HCT116 (cell line): ENCODE results near the gene BCL11B. TPM values are rescaled to one million over a fixed set of nuclear protein-coding genes. Genes with fewer than 3 reads are reported as not detected.

ENCODE experiments used
- ATAC-seq: fragments of 200-7000 bp; cut with Tn5 transposase; 2 replicates; pipeline ENCODE4 v1.9.1; 2020; ENCODE audit warnings: mild to moderate bottlenecking, moderate library complexity
- BruUV-seq: library from RNA; stranded (reverse); fragments of 400-500 nt; replicated peaks from 2 replicates; lab custom pipeline; 2021; lab: Mats Ljungman, UMichigan
- CTCF ChIA-PET: fragments of 300-600 bp; sonication (Branson Sonifier 250); formaldehyde crosslinking; loops from one replicate; lab custom pipeline; 2021; ENCODE audit warnings: antibody characterized with exemption; lab: Charles Lee
- POLR2A ChIA-PET: fragments of 300-600, 350-600 bp; sonication (Branson Sonifier 250); formaldehyde crosslinking; loops from one replicate; lab custom pipeline; 2021; ENCODE audit warnings: antibody characterized with exemption; lab: Charles Lee
- RAD21 ChIA-PET, 2 experiments: fragments of 300-600 bp; sonication (Branson Sonifier 250); formaldehyde crosslinking; loops; one replicate each; lab custom pipeline; 2023; ENCODE audit warnings: low total read pairs in 2 of 2; ENCODE audit not compliant: uncharacterized antibody in 2 of 2, unreplicated experiment in 2 of 2, low non-redundant PET in 1 of 2; lab: Charles Lee
- DNase-seq: peaks from one replicate; pipeline ENCODE4 v3.0.0-alpha.2; 2010; ENCODE audit warnings: low read depth, low spot score
- H2AFZ ChIP-seq: fragments of 200-600 bp; shearing (Covaris generic), sonication (generic); 2 replicates; pipeline ENCODE4 v1.6.1; 2017; ENCODE audit warnings: low read depth, mixed run types, mixed read lengths, antibody characterized with exemption, low read length; ENCODE audit not compliant: poor library complexity, severe bottlenecking
- H3K27ac ChIP-seq: 2 replicates; pipeline ENCODE4 v1.5.1; 2012; ENCODE audit warnings: low read depth, low read length
- H3K27me3 ChIP-seq: fragments of 200-600 bp; sonication (generic); 2 replicates; pipeline ENCODE4 v1.6.1; 2016; ENCODE audit warnings: mixed run types, low read length, mixed read lengths; ENCODE audit not compliant: insufficient read depth
- H3K36me3 ChIP-seq, 2 experiments: fragments of 200-500 bp in 1 of 2; fragments of 200-600 bp in 1 of 2; sonication (Bioruptor generic) in 1 of 2; sonication (generic) in 1 of 2; 2 replicates each; pipeline versions ENCODE4 v1.5.1 to v1.6.1; 2014 to 2016; ENCODE audit warnings: low read length in 2 of 2, inconsistent platforms in 1 of 2, mixed read lengths in 1 of 2, mixed run types in 1 of 2; ENCODE audit not compliant: insufficient read depth in 2 of 2, control insufficient read depth in 1 of 2
- H3K4me1 ChIP-seq, 2 experiments: fragments of 200-600 bp in 1 of 2; sonication (generic) in 1 of 2; 2 replicates each; pipeline versions ENCODE4 v1.5.1 to v1.6.1; 2012 to 2017; ENCODE audit warnings: low read length in 2 of 2, inconsistent platforms in 1 of 2, mild to moderate bottlenecking in 1 of 2, mixed read lengths in 1 of 2, mixed run types in 1 of 2, moderate library complexity in 1 of 2; ENCODE audit not compliant: insufficient read depth in 2 of 2, control insufficient read depth in 1 of 2
- H3K4me2 ChIP-seq: fragments of 200-600 bp; sonication (generic); 2 replicates; pipeline ENCODE4 v1.6.1; 2017; ENCODE audit warnings: mixed run types, low read length, mixed read lengths
- H3K4me3 ChIP-seq, 2 experiments: fragments of 200-600 bp in 1 of 2; sonication (generic) in 1 of 2; replicated peaks in 1 of 2; 2 replicates each; pipeline ENCODE4 v1.5.1; 2011 to 2016; ENCODE audit warnings: low read length in 2 of 2, control low read depth in 1 of 2, low read depth in 1 of 2, mild to moderate bottlenecking in 1 of 2, mixed read lengths in 1 of 2, mixed run types in 1 of 2
- H3K79me2 ChIP-seq: fragments of 200-600 bp; sonication (generic); 2 replicates; pipeline ENCODE4 v1.6.1; 2017; ENCODE audit warnings: mild to moderate bottlenecking, mixed run types, low read length, moderate library complexity, mixed read lengths; ENCODE audit not compliant: insufficient read depth
- H3K9ac ChIP-seq: fragments of 200-600 bp; sonication (generic); 2 replicates; pipeline ENCODE4 v1.6.1; 2016; ENCODE audit warnings: low read length, mixed read lengths
- H3K9me2 ChIP-seq: fragments of 200-600 bp; sonication (generic), shearing (Covaris generic); 2 replicates; pipeline ENCODE4 v1.6.1; 2017; ENCODE audit warnings: mixed run types, mild to moderate bottlenecking, moderate library complexity; ENCODE audit not compliant: insufficient read depth
- H3K9me3 ChIP-seq, 2 experiments: fragments of 200-500 bp in 1 of 2; fragments of 200-600 bp in 1 of 2; sonication (Bioruptor generic) in 1 of 2; sonication (generic) in 1 of 2; 2 replicates each; pipeline ENCODE4 v1.6.1; 2014 to 2017; ENCODE audit warnings: low read length in 2 of 2, mixed read lengths in 2 of 2, inconsistent platforms in 1 of 2, low read depth in 1 of 2, mild to moderate bottlenecking in 1 of 2, mixed run types in 1 of 2, moderate library complexity in 1 of 2; ENCODE audit not compliant: control insufficient read depth in 1 of 2, insufficient read depth in 1 of 2
- H4K20me1 ChIP-seq: fragments of 200-600 bp; sonication (generic), shearing (Covaris generic); 2 replicates; pipeline ENCODE4 v1.6.1; 2017; ENCODE audit warnings: mixed run types, mild to moderate bottlenecking, moderate library complexity; ENCODE audit not compliant: insufficient read depth
- CBX3 ChIP-seq: IDR thresholded peaks from 2 replicates; pipeline ENCODE4 v1.6.1; 2012; ENCODE audit warnings: low read depth
- CEBPB ChIP-seq: IDR thresholded peaks from 2 replicates; pipeline ENCODE4 v1.6.1; 2012; ENCODE audit warnings: low read depth
- EGR1 ChIP-seq: IDR thresholded peaks from 2 replicates; pipeline ENCODE4 v1.6.1; 2012; ENCODE audit warnings: low read depth
- ELF1 ChIP-seq: IDR thresholded peaks from 2 replicates; pipeline ENCODE4 v1.6.1; 2012; ENCODE audit warnings: low read depth, borderline replicate concordance
- EZH2phosphoT487 ChIP-seq: fragments of 200-600 bp; IDR thresholded peaks from 2 replicates; pipeline ENCODE4 v1.6.1; 2018; ENCODE audit warnings: antibody characterized with exemption, borderline replicate concordance
- FOSL1 ChIP-seq: IDR thresholded peaks from 2 replicates; pipeline ENCODE4 v1.6.1; 2012; ENCODE audit warnings: low read depth
- MAX ChIP-seq: IDR thresholded peaks from 2 replicates; pipeline ENCODE4 v1.6.1; 2012
- POLR2AphosphoS5 ChIP-seq: IDR thresholded peaks from 2 replicates; pipeline ENCODE4 v1.6.1; 2011; ENCODE audit warnings: mild to moderate bottlenecking, low read depth, low read length, moderate library complexity
- SP1 ChIP-seq: IDR thresholded peaks from 2 replicates; pipeline ENCODE4 v1.6.1; 2012; ENCODE audit warnings: low read depth
- SRF ChIP-seq: IDR thresholded peaks from 2 replicates; pipeline ENCODE4 v1.6.1; 2012; ENCODE audit warnings: low read depth
- TCF7L2 ChIP-seq: IDR thresholded peaks from 2 replicates; pipeline ENCODE4 v1.7.0; 2011; ENCODE audit warnings: borderline replicate concordance, inconsistent platforms; ENCODE audit not compliant: insufficient read depth, insufficient read length; ENCODE audit errors: extremely low read depth
- YY1 ChIP-seq: IDR thresholded peaks from 2 replicates; pipeline ENCODE4 v1.6.1; 2011; ENCODE audit warnings: low read length, low read depth, moderate library complexity, mild to moderate bottlenecking; ENCODE audit not compliant: insufficient replicate concordance; ENCODE audit errors: extremely low read depth
- ZNF274 ChIP-seq: fragments of 200-500 bp; sonication (Bioruptor generic); IDR thresholded peaks from 2 replicates; pipeline ENCODE4 v1.6.1; 2014; ENCODE audit warnings: mild to moderate bottlenecking, low read depth, low read length, inconsistent platforms
- intact Hi-C: fragments of 100-400 bp; cut with micrococcal nuclease; formaldehyde crosslinking; loops from 2 replicates; pipeline ENCODE4 v1.10.0; 2022
- total RNA-seq: library from RNA; stranded (reverse); gene quantifications from one replicate; pipeline ENCODE4 v1.2.1, GENCODE V29; 2021; ENCODE audit not compliant: unreplicated experiment
- TF ChIP-seq, protein P1 (sequence below), 3 experiments: fragments of 200-600 bp in 1 of 3; sonication (generic) in 1 of 3; IDR thresholded peaks in 2 of 3; conservative IDR thresholded peaks in 1 of 3; 2 replicates each; pipeline ENCODE4 v1.5.1; 2012 to 2017; ENCODE audit warnings: low read depth in 2 of 3, low read length in 2 of 3, antibody characterized with exemption in 1 of 3, borderline replicate concordance in 1 of 3, control low read depth in 1 of 3, mild to moderate bottlenecking in 1 of 3, mixed read lengths in 1 of 3, mixed run types in 1 of 3, moderate library complexity in 1 of 3; ENCODE audit not compliant: insufficient read depth in 1 of 3
- TF ChIP-seq, protein P2 (sequence below): IDR thresholded peaks from 2 replicates; pipeline ENCODE4 v1.6.1; 2011; ENCODE audit warnings: mild to moderate bottlenecking, low read length, moderate library complexity; ENCODE audit not compliant: insufficient replicate concordance; ENCODE audit errors: extremely low read depth

The BCL11B gene
- total RNA-seq, 1 experiment from 2014 or later, result 1.1 TPM

DNA sequence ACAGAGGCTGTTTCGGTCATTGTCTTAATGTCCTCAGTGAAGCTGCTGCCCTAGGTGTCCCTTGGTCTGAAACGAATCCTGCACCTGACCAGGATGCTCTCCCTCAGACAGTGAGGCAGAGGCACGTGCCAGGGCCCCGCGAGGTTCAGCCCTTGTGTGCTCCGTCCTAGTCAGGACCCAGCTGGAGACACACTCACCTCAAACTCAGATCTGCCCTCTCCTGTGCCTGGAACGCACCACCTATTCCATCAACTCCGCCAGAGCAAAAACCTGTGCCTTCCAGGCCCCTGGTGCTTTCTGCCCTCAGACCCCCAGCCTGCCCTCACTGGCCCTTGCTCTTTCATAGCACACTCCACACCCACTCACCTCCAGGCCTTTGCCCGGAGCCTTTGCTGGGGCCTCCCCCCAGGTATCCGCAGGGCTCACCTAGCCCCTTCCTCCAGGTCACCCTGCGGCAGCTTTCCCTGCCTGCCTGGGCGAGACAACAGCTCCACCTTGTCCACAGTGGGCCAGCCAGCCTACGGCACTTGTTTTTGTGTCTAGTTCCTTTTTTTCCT lies 150.6 kb downstream of the BCL11B start:
- Histone ChIP-seq H3K27me3 (peaks cover 5% of the 10 kb centered on the region; the same call in 1 of the 2 replicates), H4K20me1 (no peaks in the 10 kb centered on the region), H3K79me2 (no peaks in the 10 kb centered on the region), H3K9me3 (no peaks in the 10 kb centered on the region), H3K4me1 (no peaks in the 10 kb centered on the region), H3K36me3 (no peaks in the 10 kb centered on the region), H3K4me3 (no peak overlapping the region), H3K9ac (no peak overlapping the region), H3K4me2 (no peak overlapping the region), H3K27ac (no peak overlapping the region), H2AFZ (no peak overlapping the region), H3K9me2 (no peaks in the 10 kb centered on the region)
- DNase-seq (no peak), ATAC-seq (no peak)
- intact Hi-C loops, result no loop called here
- BruUV-seq, result no TSS peak
- POLR2A ChIA-PET, result no interaction called here
- CTCF ChIA-PET, result interaction anchor here (1.7 kb wide), 1 partner anchor 145 kb away, joined by 6 read pairs; no protein-coding TSS in a partner anchor
- RAD21 ChIA-PET, result no interaction called here
- TF ChIP-seq SP1 (no peak), EZH2phosphoT487 (no peak), SRF (no peak)
- TF ChIP-seq, protein P1, sequence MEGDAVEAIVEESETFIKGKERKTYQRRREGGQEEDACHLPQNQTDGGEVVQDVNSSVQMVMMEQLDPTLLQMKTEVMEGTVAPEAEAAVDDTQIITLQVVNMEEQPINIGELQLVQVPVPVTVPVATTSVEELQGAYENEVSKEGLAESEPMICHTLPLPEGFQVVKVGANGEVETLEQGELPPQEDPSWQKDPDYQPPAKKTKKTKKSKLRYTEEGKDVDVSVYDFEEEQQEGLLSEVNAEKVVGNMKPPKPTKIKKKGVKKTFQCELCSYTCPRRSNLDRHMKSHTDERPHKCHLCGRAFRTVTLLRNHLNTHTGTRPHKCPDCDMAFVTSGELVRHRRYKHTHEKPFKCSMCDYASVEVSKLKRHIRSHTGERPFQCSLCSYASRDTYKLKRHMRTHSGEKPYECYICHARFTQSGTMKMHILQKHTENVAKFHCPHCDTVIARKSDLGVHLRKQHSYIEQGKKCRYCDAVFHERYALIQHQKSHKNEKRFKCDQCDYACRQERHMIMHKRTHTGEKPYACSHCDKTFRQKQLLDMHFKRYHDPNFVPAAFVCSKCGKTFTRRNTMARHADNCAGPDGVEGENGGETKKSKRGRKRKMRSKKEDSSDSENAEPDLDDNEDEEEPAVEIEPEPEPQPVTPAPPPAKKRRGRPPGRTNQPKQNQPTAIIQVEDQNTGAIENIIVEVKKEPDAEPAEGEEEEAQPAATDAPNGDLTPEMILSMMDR (IDR thresholded peaks at IDR 0.05 in 2 of 3, conservative IDR thresholded peaks at IDR 0.05 in 1 of 3; ENCODE audit: borderline replicate concordance in 1 of 3, insufficient read depth in 1 of 3, low read depth in 2 of 3, low read length in 2 of 3), result no peak

- peaks cover 11% of the 10 kb centered on the region for H3K27me3 ChIP-seq
- CTCF ChIA-PET, result interaction anchor here (0.9 kb wide), 1 partner anchor 146 kb away, joined by 3 read pairs; no protein-coding TSS in a partner anchor
- H3K9me2 ChIP-seq, result no peaks in the 10 kb centered on the region
- no peak overlapping the region for H3K4me2 ChIP-seq
- H3K4me3 ChIP-seq, result no peak overlapping the region
- no peaks in the 10 kb centered on the region for H3K9me3 ChIP-seq
- H3K27ac ChIP-seq, result no peak overlapping the region
- DNase-seq, result no peak
- no peaks in the 10 kb centered on the region for H3K4me1 ChIP-seq
- no peaks in the 10 kb centered on the region for H4K20me1 ChIP-seq
- no peak for ATAC-seq
- no peak overlapping the region for H3K9ac ChIP-seq
- H3K36me3 ChIP-seq, result no peaks in the 10 kb centered on the region
- TF ChIP-seq, protein P2, sequence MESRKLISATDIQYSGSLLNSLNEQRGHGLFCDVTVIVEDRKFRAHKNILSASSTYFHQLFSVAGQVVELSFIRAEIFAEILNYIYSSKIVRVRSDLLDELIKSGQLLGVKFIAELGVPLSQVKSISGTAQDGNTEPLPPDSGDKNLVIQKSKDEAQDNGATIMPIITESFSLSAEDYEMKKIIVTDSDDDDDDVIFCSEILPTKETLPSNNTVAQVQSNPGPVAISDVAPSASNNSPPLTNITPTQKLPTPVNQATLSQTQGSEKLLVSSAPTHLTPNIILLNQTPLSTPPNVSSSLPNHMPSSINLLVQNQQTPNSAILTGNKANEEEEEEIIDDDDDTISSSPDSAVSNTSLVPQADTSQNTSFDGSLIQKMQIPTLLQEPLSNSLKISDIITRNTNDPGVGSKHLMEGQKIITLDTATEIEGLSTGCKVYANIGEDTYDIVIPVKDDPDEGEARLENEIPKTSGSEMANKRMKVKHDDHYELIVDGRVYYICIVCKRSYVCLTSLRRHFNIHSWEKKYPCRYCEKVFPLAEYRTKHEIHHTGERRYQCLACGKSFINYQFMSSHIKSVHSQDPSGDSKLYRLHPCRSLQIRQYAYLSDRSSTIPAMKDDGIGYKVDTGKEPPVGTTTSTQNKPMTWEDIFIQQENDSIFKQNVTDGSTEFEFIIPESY, result no peak
- TF ChIP-seq POLR2AphosphoS5 (no peak), FOSL1 (no peak), CEBPB (no peak), TCF7L2 (no peak), YY1 (no peak), ELF1 (no peak), MAX (no peak), EGR1 (no peak), ZNF274 (no peak), CBX3 (no peak)
- POLR2A ChIA-PET, result no interaction called here
- no peaks in the 10 kb centered on the region for H3K79me2 ChIP-seq
- BruUV-seq, result no TSS peak
- no peak overlapping the region for H2AFZ ChIP-seq
- RAD21 ChIA-PET, result no interaction called here
- intact Hi-C loops, result no loop called here
Observed at GRCh38 chr14:99120526-99121318, 151.3 kb downstream of the BCL11B start.
